ENCODE data around the gene MTMR1. TPM values are rescaled to one million over a fixed set of nuclear protein-coding genes. Genes with fewer than 3 reads are reported as not detected.

Gene MTMR1
- total RNA-seq (64.5 and 67.5 TPM in 2 replicates), polyA plus RNA-seq (30.8 and 55.7 TPM in 2 replicates), polyA minus RNA-seq (24.3 and 38.5 TPM in 2 replicates)
- 42.5 TPM for total RNA-seq (2013)

DNA sequence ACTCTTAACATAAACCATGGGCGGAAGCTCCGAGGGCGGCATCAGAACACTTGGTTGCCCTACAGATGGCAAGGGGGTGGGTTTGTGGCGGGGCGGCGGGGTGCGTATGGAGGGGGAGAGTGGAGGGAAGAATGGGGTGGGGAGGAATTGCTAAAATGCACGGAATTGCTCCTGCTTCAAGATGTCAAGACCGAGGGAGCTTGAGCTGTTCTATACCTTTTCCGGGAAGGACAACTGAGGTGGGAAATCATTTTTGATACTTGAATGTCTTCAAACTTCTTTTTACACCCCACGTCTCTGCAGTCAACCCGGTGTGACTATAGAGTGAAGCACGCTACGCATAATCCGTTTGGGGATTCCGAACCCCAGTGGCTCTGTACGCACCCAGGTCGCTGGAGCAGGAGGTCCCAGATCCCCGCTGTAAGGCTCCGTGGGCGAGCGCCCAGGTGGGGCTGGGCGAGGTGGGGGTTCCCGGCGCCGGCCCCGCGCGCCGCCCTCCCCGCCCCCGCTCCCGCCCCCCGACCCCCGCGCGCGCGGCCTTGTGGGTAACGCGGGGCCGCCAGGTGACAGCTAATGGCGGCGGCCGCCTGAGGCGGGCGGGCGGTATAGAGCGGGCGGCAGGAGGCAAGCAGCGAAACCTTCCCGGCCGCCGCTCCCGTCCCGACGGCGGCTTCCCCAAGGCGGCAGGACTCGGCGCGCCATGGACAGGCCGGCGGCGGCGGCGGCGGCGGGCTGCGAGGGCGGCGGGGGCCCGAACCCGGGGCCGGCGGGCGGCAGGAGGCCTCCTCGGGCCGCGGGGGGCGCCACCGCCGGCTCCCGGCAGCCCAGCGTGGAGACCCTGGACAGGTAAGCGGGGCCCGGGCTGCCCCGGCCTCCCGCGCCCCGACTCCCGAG, at the start of gene MTMR1:
MTMR1 (plus strand) TSS at position 566 of the 894 bp plus-strand sequence; CDS start at position 701, 135 bp downstream.
- H3K4me1 Mint-ChIP-seq = peaks cover 70% of the 10 kb centered on the region

More for the DNA sequence above, at the start of gene MTMR1:
- WGBS (ENCODE audit: insufficient coverage) = 1% methylated on average over 42 of the region's 92 CpGs
- H3K9ac ChIP-seq (ENCODE audit: low read length) = peak within 1 kb of the TSS; percentile 69
- DNase-seq = peak; percentile 75
- H3K4me2 ChIP-seq (replicated peaks; ENCODE audit: low read depth, low read length, poor library complexity, severe bottlenecking) = peak within 1 kb of the TSS; percentile 83
- H3K4me1 ChIP-seq (ENCODE audit: control insufficient read depth in 2 of 2, insufficient read depth in 2 of 2, low read length in 2 of 2) = peaks cover 57 to 71% of the 10 kb centered on the region in 2 donors
- ChIA-PET CTCF (interaction anchor here (0.9 to 5.6 kb wide), 4 partner anchors 9 to 24 kb away, joined by 3 to 29 read pairs (median 8); no protein-coding TSS in a partner anchor), POLR2A (interaction anchor here (0.6 to 2.8 kb wide), 5 partner anchors 10 to 1188 kb away, joined by 3 to 13 read pairs (median 4); partner anchors contain the start of genes IDS and MTM1)
- no peaks in the 10 kb centered on the region for H3K9me3 ChIP-seq (ENCODE audit: control extremely low read depth in 1 of 3, control insufficient read depth in 2 of 3, insufficient read depth in 1 of 3, low read length in 2 of 3)
- no peaks in the 10 kb centered on the region for H4K20me1 ChIP-seq (ENCODE audit: control insufficient read depth, insufficient read depth, low read length, poor library complexity, severe bottlenecking)
- ATAC-seq (ENCODE audit: low read depth) = peak; percentile 55
- H2AFZ ChIP-seq (ENCODE audit: insufficient read depth, low read depth, low read length, poor library complexity, severe bottlenecking) = peak within 1 kb of the TSS; percentile 52
- H3K4me3 ChIP-seq (ENCODE audit: control extremely low read depth in 1 of 5, extremely low read depth in 1 of 5, insufficient read depth in 1 of 5, low read depth in 2 of 5, low read length in 4 of 5) = peak within 1 kb of the TSS; percentile 60 to 69 (median 65)
- H3K27ac ChIP-seq (ENCODE audit: low read length in 2 of 2) = peak within 1 kb of the TSS; percentile 87 to 89
- peak within 1 kb of the TSS; percentile 100 for H3K27ac Mint-ChIP-seq
- H3K9me3 Mint-ChIP-seq (ENCODE audit: insufficient read depth) = no peaks in the 10 kb centered on the region
- H3K36me3 ChIP-seq (replicated peaks in 1 of 2; ENCODE audit: control extremely low read depth in 1 of 2, control insufficient read depth in 1 of 2, extremely low read depth in 1 of 2, insufficient read depth in 2 of 2, low read length in 1 of 2) = peaks cover 0 to 5% of the 10 kb centered on the region in 2 experiments
- no peak for TF ChIP-seq EZH2 (IDR thresholded peaks at IDR 0.05; ENCODE audit: borderline replicate concordance, insufficient read depth, low read depth, low read length, poor library complexity, severe bottlenecking)
- TF ChIP-seq, protein P1, sequence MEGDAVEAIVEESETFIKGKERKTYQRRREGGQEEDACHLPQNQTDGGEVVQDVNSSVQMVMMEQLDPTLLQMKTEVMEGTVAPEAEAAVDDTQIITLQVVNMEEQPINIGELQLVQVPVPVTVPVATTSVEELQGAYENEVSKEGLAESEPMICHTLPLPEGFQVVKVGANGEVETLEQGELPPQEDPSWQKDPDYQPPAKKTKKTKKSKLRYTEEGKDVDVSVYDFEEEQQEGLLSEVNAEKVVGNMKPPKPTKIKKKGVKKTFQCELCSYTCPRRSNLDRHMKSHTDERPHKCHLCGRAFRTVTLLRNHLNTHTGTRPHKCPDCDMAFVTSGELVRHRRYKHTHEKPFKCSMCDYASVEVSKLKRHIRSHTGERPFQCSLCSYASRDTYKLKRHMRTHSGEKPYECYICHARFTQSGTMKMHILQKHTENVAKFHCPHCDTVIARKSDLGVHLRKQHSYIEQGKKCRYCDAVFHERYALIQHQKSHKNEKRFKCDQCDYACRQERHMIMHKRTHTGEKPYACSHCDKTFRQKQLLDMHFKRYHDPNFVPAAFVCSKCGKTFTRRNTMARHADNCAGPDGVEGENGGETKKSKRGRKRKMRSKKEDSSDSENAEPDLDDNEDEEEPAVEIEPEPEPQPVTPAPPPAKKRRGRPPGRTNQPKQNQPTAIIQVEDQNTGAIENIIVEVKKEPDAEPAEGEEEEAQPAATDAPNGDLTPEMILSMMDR (IDR thresholded peaks at IDR 0.05) = no peak
- intact Hi-C loops (cut with micrococcal nuclease) = loop anchor here (1.0 to 5.0 kb wide), 2 partner anchors 125 to 204 kb away; partner anchors contain the start of genes CD99L2 and MTM1
- peaks cover 32% of the 10 kb centered on the region for H3K79me2 ChIP-seq (ENCODE audit: control insufficient read depth, insufficient read depth, low read length)
- peak within 1 kb of the TSS; percentile 98 for H3K4me3 Mint-ChIP-seq
- no peaks in the 10 kb centered on the region for H3K27me3 ChIP-seq (replicated peaks in 1 of 4; ENCODE audit: control extremely low read depth in 1 of 4, control insufficient read depth in 3 of 4, insufficient read depth in 4 of 4, low read length in 3 of 4)
- H3K27me3 Mint-ChIP-seq = no peaks in the 10 kb centered on the region
